Mesothelial cell of epicardium (in vitro differentiated cells): ENCODE data around the gene DAPK3. TPM values are rescaled to one million over a fixed set of nuclear protein-coding genes. Genes with fewer than 3 reads are reported as not detected.

Experiments
- DNase-seq, 2 experiments: peaks; one replicate each; pipeline ENCODE4 v3.0.0; 2021; ENCODE audit warnings: low spot score in 2 of 2; ENCODE audit not compliant: unreplicated experiment in 2 of 2
- H3K27ac Mint-ChIP-seq: 2 replicates; pipeline ENCODE4 v1.8.0; 2021; ENCODE audit warnings: mixed read lengths
- H3K27me3 Mint-ChIP-seq: 2 replicates; pipeline ENCODE4 v1.8.0; 2021; ENCODE audit warnings: low read depth, mixed read lengths
- H3K36me3 Mint-ChIP-seq: 2 replicates; pipeline ENCODE4 v1.8.0; 2021; ENCODE audit warnings: mixed read lengths
- H3K4me1 Mint-ChIP-seq: 2 replicates; pipeline ENCODE4 v1.8.0; 2021; ENCODE audit warnings: mixed read lengths
- H3K4me3 Mint-ChIP-seq: 2 replicates; pipeline ENCODE4 v1.8.0; 2021; ENCODE audit warnings: mild to moderate bottlenecking, moderate library complexity, mixed read lengths
- H3K9me3 Mint-ChIP-seq: 2 replicates; pipeline ENCODE4 v1.8.0; 2021; ENCODE audit warnings: mixed read lengths
- CTCF ChIP-seq: fragments of 200-600 bp; sonication (generic); IDR thresholded peaks from one replicate; pipeline ENCODE4 v1.5.0; 2021; ENCODE audit warnings: antibody characterized with exemption; ENCODE audit not compliant: unreplicated experiment
- microRNA-seq: library from miRNA; unstranded; fragments of <30 nt; microRNA quantifications from one replicate; pipeline ENCODE4 v1.2.0, GENCODE V29; 2021; ENCODE audit warnings: inconsistent platforms, mixed read lengths
- total RNA-seq: library from RNA; stranded (reverse); gene quantifications from 3 replicates; pipeline ENCODE4 v1.2.1, GENCODE V29; 2021

DAPK3 gene
- total RNA-seq, 1 donor from 2014 or later = 135 TPM

- Mint-ChIP-seq H3K9me3 (no peaks in the 10 kb centered on the region), H3K27ac (no peak overlapping the region), H3K36me3 (no peaks in the 10 kb centered on the region), H3K4me1 (no peaks in the 10 kb centered on the region), H3K4me3 (no peak overlapping the region), H3K27me3 (peaks cover 3% of the 10 kb centered on the region)
- DNase-seq = no peak
- no peak for TF ChIP-seq CTCF
Observed at GRCh38 chr19:3910105-3910504, 60.8 kb downstream of the DAPK3 start.

Small RNAs within 50 kb of the gene (microRNA-seq; reads per million reads assigned to microRNA genes)
- not detected for gene MIR637

Other genes starting within 250 kb of the DAPK3 start
- gene APBA3, start 209.4 kb downstream of the DAPK3 start, total RNA-seq = 22.1 to 25.2 TPM (median 23.5 TPM) in 3 replicates
- gene MRPL54, start 208.4 kb downstream of the DAPK3 start, total RNA-seq = 26.8 to 30.2 TPM (median 27.6 TPM) in 3 replicates
- not detected in 3 replicates for gene RAX2, start 198.9 kb downstream of the DAPK3 start, total RNA-seq
- 3.7 to 5.0 TPM (median 4.0 TPM) in 3 replicates for gene MATK, start 184.7 kb downstream of the DAPK3 start, total RNA-seq
- gene ZFR2, start 102.1 kb downstream of the DAPK3 start, total RNA-seq = 2.6 to 3.6 TPM (median 3.0 TPM) in 3 replicates
- gene ATCAY, start 90.4 kb downstream of the DAPK3 start, total RNA-seq = 0.18 TPM in 1 of 3 replicates, not detected in the others
- not detected in 3 replicates for gene NMRK2, start 38.0 kb downstream of the DAPK3 start, total RNA-seq
- 2,808 to 2,923 TPM (median 2,892 TPM) in 3 replicates for gene EEF2, start 14.4 kb upstream of the DAPK3 start, total RNA-seq
- 47.9 to 50.1 TPM (median 48.0 TPM) in 3 replicates for gene PIAS4, start 36.6 kb upstream of the DAPK3 start, total RNA-seq
- gene ZBTB7A, start 95.8 kb upstream of the DAPK3 start, total RNA-seq = 27.3 to 27.9 TPM (median 27.7 TPM) in 3 replicates
- 147 to 161 TPM (median 152 TPM) in 3 replicates for gene MAP2K2, start 153.0 kb upstream of the DAPK3 start, total RNA-seq
- gene CREB3L3, start 182.5 kb upstream of the DAPK3 start, total RNA-seq = not detected in 3 replicates
- gene SIRT6, start 211.5 kb upstream of the DAPK3 start, total RNA-seq = 25.4 to 31.9 TPM (median 25.6 TPM) in 3 replicates
- 0.75 to 0.98 TPM (median 0.86 TPM) in 3 replicates for gene ANKRD24, start 211.6 kb upstream of the DAPK3 start, total RNA-seq